Measurements from ENCODE around the gene MAP1LC3B2.

The MAP1LC3B2 gene

GRCh38 chr12:116535241-116535640 lies 23.9 kb upstream of the MAP1LC3B2 start:
- H3K4me1 ChIP-seq (ENCODE audit: control insufficient read depth in 5 of 5, insufficient read depth in 5 of 5, low read length in 5 of 5) = peaks cover 4 to 42% (median 38%) of the 10 kb centered on the region in 5 donors
- H3K9ac ChIP-seq (ENCODE audit: low read length in 5 of 5) = no peak overlapping the region
- H3K9me3 ChIP-seq (ENCODE audit: control insufficient read depth in 5 of 5, low read length in 5 of 5) = no peaks in the 10 kb centered on the region
- no peaks in the 10 kb centered on the region for H3K36me3 ChIP-seq (ENCODE audit: control insufficient read depth in 5 of 5, insufficient read depth in 5 of 5, low read length in 5 of 5)
- H3K27me3 ChIP-seq (ENCODE audit: control insufficient read depth in 5 of 5, insufficient read depth in 4 of 5, low read length in 5 of 5) = peaks cover 0 to 8% (median 0%) of the 10 kb centered on the region in 5 donors
- H3K4me3 ChIP-seq (ENCODE audit: low read depth in 1 of 5, low read length in 5 of 5) = no peak overlapping the region
- H3K27ac ChIP-seq (ENCODE audit: low read depth, low read length) = no peak overlapping the region

GRCh38 chr12:116537101-116537904 lies 21.9 kb upstream of the MAP1LC3B2 start:
- H3K36me3 ChIP-seq (ENCODE audit: control insufficient read depth in 5 of 5, insufficient read depth in 5 of 5, low read length in 5 of 5) = no peaks in the 10 kb centered on the region
- H3K9me3 ChIP-seq (ENCODE audit: control insufficient read depth in 5 of 5, low read length in 5 of 5) = peaks cover 0 to 3% (median 0%) of the 10 kb centered on the region in 5 donors
- H3K4me1 ChIP-seq (ENCODE audit: control insufficient read depth in 5 of 5, insufficient read depth in 5 of 5, low read length in 5 of 5) = peaks cover 4 to 43% (median 42%) of the 10 kb centered on the region in 5 donors
- H3K27ac ChIP-seq (ENCODE audit: low read depth, low read length) = no peak overlapping the region
- peaks cover 0 to 5% (median 0%) of the 10 kb centered on the region in 5 donors for H3K27me3 ChIP-seq (ENCODE audit: control insufficient read depth in 5 of 5, insufficient read depth in 4 of 5, low read length in 5 of 5)
- H3K9ac ChIP-seq (ENCODE audit: low read length in 5 of 5) = no peak overlapping the region
- H3K4me3 ChIP-seq (ENCODE audit: low read depth in 1 of 5, low read length in 5 of 5) = peak overlapping the region in 1 of 5 donors; percentile 4

GRCh38 chr12:116538076-116538591 lies 21.0 kb upstream of the MAP1LC3B2 start:
- Histone ChIP-seq H3K9me3 (ENCODE audit: control insufficient read depth in 5 of 5, low read length in 5 of 5) (peaks cover 0 to 3% (median 0%) of the 10 kb centered on the region in 5 donors), H3K4me1 (ENCODE audit: control insufficient read depth in 5 of 5, insufficient read depth in 5 of 5, low read length in 5 of 5) (peaks cover 4 to 45% (median 43%) of the 10 kb centered on the region in 5 donors), H3K9ac (ENCODE audit: low read length in 5 of 5) (no peak overlapping the region), H3K36me3 (ENCODE audit: control insufficient read depth in 5 of 5, insufficient read depth in 5 of 5, low read length in 5 of 5) (no peaks in the 10 kb centered on the region), H3K27ac (ENCODE audit: low read depth, low read length) (no peak overlapping the region), H3K4me3 (ENCODE audit: low read depth in 1 of 5, low read length in 5 of 5) (no peak overlapping the region), H3K27me3 (ENCODE audit: control insufficient read depth in 5 of 5, insufficient read depth in 4 of 5, low read length in 5 of 5) (peaks cover 0 to 5% (median 0%) of the 10 kb centered on the region in 5 donors)

DNA sequence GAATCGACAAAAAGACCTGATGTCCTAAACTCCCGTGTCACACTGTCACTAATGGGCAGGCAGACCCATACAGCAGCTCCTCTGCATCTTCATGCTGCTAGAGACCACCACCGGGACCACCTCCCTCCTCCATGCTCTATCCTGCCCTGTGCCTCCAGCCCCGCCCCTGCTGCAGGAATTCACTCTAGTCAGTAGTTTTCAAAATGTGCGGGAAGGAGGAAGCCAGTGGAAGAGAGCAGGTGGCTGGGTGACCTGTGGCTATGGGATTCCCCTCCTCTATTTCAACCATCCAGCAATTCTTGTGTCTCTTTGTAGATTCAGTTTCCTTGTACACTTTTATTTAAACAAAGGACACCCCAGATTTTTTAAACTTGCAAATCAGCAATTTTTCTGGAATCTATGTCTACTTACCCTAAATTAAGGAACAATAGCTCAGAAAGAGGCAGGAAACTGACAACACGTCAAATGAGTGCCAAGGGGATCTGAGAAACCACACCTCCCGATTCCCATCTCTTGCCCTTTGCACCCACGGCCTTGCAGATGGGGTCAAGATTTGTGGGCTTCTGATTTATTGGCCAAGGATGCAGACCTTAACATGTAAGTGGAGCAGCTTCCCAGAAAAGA lies 20.4 kb upstream of the MAP1LC3B2 start:
- Histone ChIP-seq H3K9ac (ENCODE audit: low read length in 5 of 5) (no peak overlapping the region), H3K27ac (ENCODE audit: low read depth, low read length) (no peak overlapping the region), H3K36me3 (ENCODE audit: control insufficient read depth in 5 of 5, insufficient read depth in 5 of 5, low read length in 5 of 5) (no peaks in the 10 kb centered on the region), H3K4me1 (ENCODE audit: control insufficient read depth in 5 of 5, insufficient read depth in 5 of 5, low read length in 5 of 5) (peaks cover 4 to 46% (median 42%) of the 10 kb centered on the region in 5 donors), H3K4me3 (ENCODE audit: low read depth in 1 of 5, low read length in 5 of 5) (no peak overlapping the region), H3K27me3 (ENCODE audit: control insufficient read depth in 5 of 5, insufficient read depth in 4 of 5, low read length in 5 of 5) (peaks cover 0 to 5% (median 0%) of the 10 kb centered on the region in 5 donors), H3K9me3 (ENCODE audit: control insufficient read depth in 5 of 5, low read length in 5 of 5) (peaks cover 0 to 3% (median 0%) of the 10 kb centered on the region in 5 donors)

- Histone ChIP-seq H3K4me1 (ENCODE audit: control insufficient read depth in 5 of 5, insufficient read depth in 5 of 5, low read length in 5 of 5) (peaks cover 6 to 48% (median 45%) of the 10 kb centered on the region in 5 donors), H3K27me3 (ENCODE audit: control insufficient read depth in 5 of 5, insufficient read depth in 4 of 5, low read length in 5 of 5) (peaks cover 0 to 3% (median 0%) of the 10 kb centered on the region in 5 donors), H3K9me3 (ENCODE audit: control insufficient read depth in 5 of 5, low read length in 5 of 5) (peaks cover 0 to 3% (median 0%) of the 10 kb centered on the region in 5 donors), H3K4me3 (ENCODE audit: low read depth in 1 of 5, low read length in 5 of 5) (no peak overlapping the region), H3K27ac (ENCODE audit: low read depth, low read length) (no peak overlapping the region), H3K36me3 (ENCODE audit: control insufficient read depth in 5 of 5, insufficient read depth in 5 of 5, low read length in 5 of 5) (no peaks in the 10 kb centered on the region), H3K9ac (ENCODE audit: low read length in 5 of 5) (no peak overlapping the region)
Measured at GRCh38 chr12:116539361-116539771, 19.8 kb upstream of the MAP1LC3B2 start.

GRCh38 chr12:116539905-116540482 lies 19.2 kb upstream of the MAP1LC3B2 start:
- no peak overlapping the region for H3K27ac ChIP-seq (ENCODE audit: low read depth, low read length)
- no peak overlapping the region for H3K9ac ChIP-seq (ENCODE audit: low read length in 5 of 5)
- H3K27me3 ChIP-seq (ENCODE audit: control insufficient read depth in 5 of 5, insufficient read depth in 4 of 5, low read length in 5 of 5) = no peaks in the 10 kb centered on the region
- peak overlapping the region in 3 of 5 donors; percentile 8 to 49 (median 34) for H3K4me3 ChIP-seq (ENCODE audit: low read depth in 1 of 5, low read length in 5 of 5)
- peaks cover 6 to 49% (median 42%) of the 10 kb centered on the region in 5 donors for H3K4me1 ChIP-seq (ENCODE audit: control insufficient read depth in 5 of 5, insufficient read depth in 5 of 5, low read length in 5 of 5)
- no peaks in the 10 kb centered on the region for H3K36me3 ChIP-seq (ENCODE audit: control insufficient read depth in 5 of 5, insufficient read depth in 5 of 5, low read length in 5 of 5)
- H3K9me3 ChIP-seq (ENCODE audit: control insufficient read depth in 5 of 5, low read length in 5 of 5) = peaks cover 0 to 3% (median 0%) of the 10 kb centered on the region in 5 donors

- Histone ChIP-seq H3K4me3 (ENCODE audit: low read depth in 1 of 5, low read length in 5 of 5) (no peak overlapping the region), H3K4me1 (ENCODE audit: control insufficient read depth in 5 of 5, insufficient read depth in 5 of 5, low read length in 5 of 5) (peaks cover 6 to 55% (median 42%) of the 10 kb centered on the region in 5 donors)
Measured at GRCh38 chr12:116540622-116541152, 18.5 kb upstream of the MAP1LC3B2 start.

GRCh38 chr12:116541547-116542344 lies 17.4 kb upstream of the MAP1LC3B2 start:
- H3K9me3 ChIP-seq (ENCODE audit: control insufficient read depth in 5 of 5, low read length in 5 of 5) = peaks cover 0 to 3% (median 0%) of the 10 kb centered on the region in 5 donors
- H3K9ac ChIP-seq (ENCODE audit: low read length in 5 of 5) = no peak overlapping the region
- H3K4me3 ChIP-seq (ENCODE audit: low read depth in 1 of 5, low read length in 5 of 5) = no peak overlapping the region
- H3K4me1 ChIP-seq (ENCODE audit: control insufficient read depth in 5 of 5, insufficient read depth in 5 of 5, low read length in 5 of 5) = peaks cover 6 to 55% (median 42%) of the 10 kb centered on the region in 5 donors
- H3K27ac ChIP-seq (ENCODE audit: low read depth, low read length) = no peak overlapping the region
- H3K27me3 ChIP-seq (ENCODE audit: control insufficient read depth in 5 of 5, insufficient read depth in 4 of 5, low read length in 5 of 5) = no peaks in the 10 kb centered on the region
- no peaks in the 10 kb centered on the region for H3K36me3 ChIP-seq (ENCODE audit: control insufficient read depth in 5 of 5, insufficient read depth in 5 of 5, low read length in 5 of 5)

More at GRCh38 chr12:116540622-116541152, 18.5 kb upstream of the MAP1LC3B2 start:
- no peaks in the 10 kb centered on the region for H3K36me3 ChIP-seq (ENCODE audit: control insufficient read depth in 5 of 5, insufficient read depth in 5 of 5, low read length in 5 of 5)
- H3K27me3 ChIP-seq (ENCODE audit: control insufficient read depth in 5 of 5, insufficient read depth in 4 of 5, low read length in 5 of 5) = no peaks in the 10 kb centered on the region
- H3K9me3 ChIP-seq (ENCODE audit: control insufficient read depth in 5 of 5, low read length in 5 of 5) = peaks cover 0 to 3% (median 0%) of the 10 kb centered on the region in 5 donors
- H3K27ac ChIP-seq (ENCODE audit: low read depth, low read length) = no peak overlapping the region
- no peak overlapping the region for H3K9ac ChIP-seq (ENCODE audit: low read length in 5 of 5)

DNA sequence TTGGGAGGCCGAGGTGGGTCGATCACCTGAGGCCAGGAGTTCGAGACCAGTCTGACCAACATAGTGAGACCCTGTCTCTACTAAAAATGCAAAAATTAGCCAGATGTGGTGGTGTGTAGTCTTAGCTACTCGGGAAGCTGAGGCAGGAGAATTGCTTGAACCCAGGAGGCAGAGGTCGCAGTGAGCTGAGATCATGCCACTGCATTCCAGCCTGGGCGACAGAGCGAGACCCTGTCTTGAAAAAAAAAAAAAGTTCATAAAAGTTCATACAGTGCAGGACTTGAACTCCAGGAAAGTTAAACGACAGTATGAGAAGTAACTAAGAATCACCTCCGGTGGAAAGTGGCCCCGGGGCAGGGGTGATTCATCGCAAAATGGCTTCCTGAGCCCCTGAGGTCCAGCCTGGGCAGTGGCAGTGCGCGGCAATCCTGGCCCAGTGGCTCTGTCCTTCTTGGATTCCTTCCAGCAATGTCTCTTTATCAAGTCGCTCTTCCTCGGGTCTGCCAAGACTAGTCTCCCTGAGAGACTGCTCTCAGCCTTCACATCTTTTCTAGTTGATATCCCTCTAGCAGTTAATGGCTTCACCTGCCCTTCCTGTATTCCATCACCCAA lies 16.7 kb upstream of the MAP1LC3B2 start:
- no peak overlapping the region for H3K9ac ChIP-seq (ENCODE audit: low read length in 5 of 5)

More for the DNA sequence above, 16.7 kb upstream of the MAP1LC3B2 start:
- Histone ChIP-seq H3K4me1 (ENCODE audit: control insufficient read depth in 5 of 5, insufficient read depth in 5 of 5, low read length in 5 of 5) (peaks cover 6 to 55% (median 43%) of the 10 kb centered on the region in 5 donors), H3K27me3 (ENCODE audit: control insufficient read depth in 5 of 5, insufficient read depth in 4 of 5, low read length in 5 of 5) (no peaks in the 10 kb centered on the region), H3K36me3 (ENCODE audit: control insufficient read depth in 5 of 5, insufficient read depth in 5 of 5, low read length in 5 of 5) (no peaks in the 10 kb centered on the region), H3K9me3 (ENCODE audit: control insufficient read depth in 5 of 5, low read length in 5 of 5) (peaks cover 0 to 3% (median 0%) of the 10 kb centered on the region in 5 donors), H3K27ac (ENCODE audit: low read depth, low read length) (no peak overlapping the region), H3K4me3 (ENCODE audit: low read depth in 1 of 5, low read length in 5 of 5) (no peak overlapping the region)
